HG03175 (cell line): Measurements from ENCODE around the gene IPP.
"Not testable (repeated sequence)": the region's sequence is repeated elsewhere in the genome, so short reads cannot be mapped to it uniquely, and the experiment has no call there.

ENCODE experiments used
- ATAC-seq: cut with Tn5 transposase; IDR thresholded peaks from one replicate; pipeline ENCODE4 v1.9.1; 2021; ENCODE audit warnings: mild to moderate bottlenecking, moderate library complexity; ENCODE audit not compliant: unreplicated experiment

Gene IPP

GRCh38 chr1:45750298-45751038 lies at the start of gene IPP:
Gene IPP, minus strand, starts transcription at chr1:45750653. Its CDS starts 4,242 bp downstream, at chr1:45746411.
- peak; percentile 84 for ATAC-seq

- no peak for ATAC-seq
These were observed 46.5 kb upstream of the IPP start for GRCh38 chr1:45796946-45797345.

GRCh38 chr1:45796381-45796780 lies 45.9 kb upstream of the IPP start:
- ATAC-seq: no peak

- ATAC-seq: no peak
These were observed 43.6 kb upstream of the IPP start for GRCh38 chr1:45793942-45794604.

- no peak for ATAC-seq
These were observed 42.3 kb upstream of the IPP start for GRCh38 chr1:45792744-45793143.

- no peak for ATAC-seq
These were observed 39.1 kb upstream of the IPP start for GRCh38 chr1:45789601-45790000.

- no peak for ATAC-seq
These were observed 37.5 kb upstream of the IPP start for GRCh38 chr1:45787905-45788304.

GRCh38 chr1:45785583-45785982 lies 35.1 kb upstream of the IPP start:
- ATAC-seq: peak; percentile 62

GRCh38 chr1:45775794-45776193 lies 25.3 kb upstream of the IPP start:
- no peak for ATAC-seq

- no peak for ATAC-seq
These were observed 22.5 kb upstream of the IPP start for GRCh38 chr1:45772971-45773370.

GRCh38 chr1:45769261-45769932 lies 18.9 kb upstream of the IPP start:
- ATAC-seq: no peak

- no peak for ATAC-seq
These were observed 16.6 kb upstream of the IPP start for GRCh38 chr1:45767035-45767434.

GRCh38 chr1:45765999-45766792 lies 15.7 kb upstream of the IPP start:
- no peak for ATAC-seq

- no peak for ATAC-seq
These were observed 11.8 kb upstream of the IPP start for GRCh38 chr1:45762291-45762690.

- ATAC-seq: no peak
These were observed 5.2 kb upstream of the IPP start for GRCh38 chr1:45755697-45756096.

GRCh38 chr1:45753248-45754037 lies 3.0 kb upstream of the IPP start:
- no peak for ATAC-seq

- ATAC-seq: no peak
These were observed 2.1 kb upstream of the IPP start for GRCh38 chr1:45752441-45753052.

- no peak for ATAC-seq
These were observed 1.6 kb upstream of the IPP start for GRCh38 chr1:45752014-45752413.

- ATAC-seq: not testable (repeated sequence)
These were observed 786 bp upstream of the IPP start for GRCh38 chr1:45751039-45751838.
